A673 (cell line): ENCODE results near the gene SPINT1. TPM values are rescaled to one million over a fixed set of nuclear protein-coding genes. Genes with fewer than 3 reads are reported as not detected.

Experiments
- BruUV-seq: library from RNA; stranded (reverse); fragments of 400-500 nt; replicated peaks from 2 replicates; lab custom pipeline; 2021; lab: Mats Ljungman, UMichigan
- CTCF ChIA-PET: fragments of 300-600 bp; sonication (Branson Sonifier 250); formaldehyde crosslinking; loops from one replicate; lab custom pipeline; 2022; ENCODE audit warnings: antibody characterized with exemption; lab: Charles Lee
- POLR2A ChIA-PET: fragments of 300-600 bp; sonication (Branson Sonifier 250); formaldehyde crosslinking; loops from one replicate; lab custom pipeline; 2022; ENCODE audit warnings: antibody characterized with exemption; ENCODE audit not compliant: low non-redundant PET; lab: Charles Lee
- DNase-seq: peaks from one replicate; pipeline ENCODE4 v3.0.0-alpha.2; 2015; ENCODE audit warnings: low spot score
- H3K27ac ChIP-seq: fragments of 200-600 bp; sonication (generic); 2 replicates; pipeline ENCODE4 v1.5.1; 2016; ENCODE audit warnings: mixed run types, low read depth, mild to moderate bottlenecking, mixed read lengths, antibody characterized with exemption, low read length; ENCODE audit not compliant: poor library complexity, severe bottlenecking
- H3K27me3 ChIP-seq: fragments of 200-600 bp; sonication (generic); replicated peaks from 2 replicates; pipeline ENCODE4 v1.6.1; 2017; ENCODE audit warnings: mixed run types, low read depth, mild to moderate bottlenecking, mixed read lengths, antibody characterized with exemption, low read length; ENCODE audit not compliant: insufficient read depth, poor library complexity
- H3K36me3 ChIP-seq: fragments of 200-600 bp; sonication (generic); 2 replicates; pipeline ENCODE4 v1.6.1; 2016; ENCODE audit warnings: mixed run types, mild to moderate bottlenecking, mixed read lengths, antibody characterized with exemption, low read length; ENCODE audit not compliant: insufficient read depth, poor library complexity, severe bottlenecking
- H3K4me1 ChIP-seq: fragments of 200-600 bp; sonication (generic); 2 replicates; pipeline ENCODE4 v1.6.1; 2017; ENCODE audit warnings: mixed run types, mild to moderate bottlenecking, mixed read lengths, antibody characterized with exemption, low read length; ENCODE audit not compliant: insufficient read depth, poor library complexity, severe bottlenecking
- H3K4me3 ChIP-seq: fragments of 200-600 bp; sonication (generic); 2 replicates; pipeline ENCODE4 v1.5.1; 2016; ENCODE audit warnings: low read depth, mixed run types, mild to moderate bottlenecking, mixed read lengths, low read length; ENCODE audit not compliant: poor library complexity, severe bottlenecking
- H3K9me3 ChIP-seq: fragments of 200-600 bp; sonication (generic); 2 replicates; pipeline ENCODE4 v1.6.1; 2016; ENCODE audit warnings: mixed run types, low read depth, mild to moderate bottlenecking, mixed read lengths, antibody characterized with exemption, low read length; ENCODE audit not compliant: poor library complexity, severe bottlenecking
- EZH2 ChIP-seq: fragments of 200-600 bp; sonication (generic); IDR thresholded peaks from 2 replicates; pipeline ENCODE4 v1.6.1; 2017; ENCODE audit warnings: borderline replicate concordance, low read depth, mild to moderate bottlenecking, mixed read lengths, antibody characterized with exemption, low read length; ENCODE audit not compliant: poor library complexity, severe bottlenecking
- intact Hi-C: fragments of 100-400 bp; cut with micrococcal nuclease; formaldehyde crosslinking; loops from one replicate; pipeline ENCODE4 v1.10.0; 2022; ENCODE audit not compliant: unreplicated experiment
- total RNA-seq: library from RNA; stranded (reverse); gene quantifications from 2 replicates; pipeline ENCODE4 v1.2.3, GENCODE V29; 2021
- TF ChIP-seq, protein P1 (sequence below): fragments of 300-800, 200-600 bp; sonication (generic); conservative IDR thresholded peaks from 2 replicates; pipeline ENCODE4 v1.5.1; 2017; ENCODE audit warnings: low read depth, mild to moderate bottlenecking, antibody characterized with exemption, low read length, moderate library complexity, mixed read lengths

The SPINT1 gene
- total RNA-seq, 1 experiment from 2014 or later = 1.9 TPM

DNA sequence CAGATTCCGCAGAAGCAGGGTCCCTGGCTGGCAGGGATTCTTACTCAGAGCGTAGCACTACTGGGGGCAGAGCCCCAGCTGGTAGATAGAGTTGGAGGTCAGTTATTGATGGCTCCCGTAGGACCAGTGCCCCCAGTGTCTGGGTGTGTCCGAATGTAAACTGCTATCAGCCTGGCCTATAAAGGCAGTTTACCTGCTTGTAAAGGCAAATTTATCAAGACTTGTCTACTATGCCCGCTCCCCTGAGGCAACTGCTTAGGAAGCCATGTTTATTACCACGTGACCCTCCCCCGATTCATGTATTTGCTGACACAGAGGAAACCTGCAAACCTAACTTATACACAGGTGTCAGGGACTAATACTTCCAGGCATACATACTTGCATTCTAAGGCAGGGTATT is 14.7 kb upstream of the SPINT1 start:
- Histone ChIP-seq H3K4me1 (no peaks in the 10 kb centered on the region), H3K4me3 (no peak overlapping the region), H3K27ac (no peak overlapping the region), H3K36me3 (no peaks in the 10 kb centered on the region), H3K27me3 (no peaks in the 10 kb centered on the region), H3K9me3 (no peaks in the 10 kb centered on the region)
- CTCF ChIA-PET = interaction anchor here (0.7 kb wide), 1 partner anchor 239 kb away, joined by 4 read pairs; no protein-coding TSS in a partner anchor
- TF ChIP-seq, protein P1, sequence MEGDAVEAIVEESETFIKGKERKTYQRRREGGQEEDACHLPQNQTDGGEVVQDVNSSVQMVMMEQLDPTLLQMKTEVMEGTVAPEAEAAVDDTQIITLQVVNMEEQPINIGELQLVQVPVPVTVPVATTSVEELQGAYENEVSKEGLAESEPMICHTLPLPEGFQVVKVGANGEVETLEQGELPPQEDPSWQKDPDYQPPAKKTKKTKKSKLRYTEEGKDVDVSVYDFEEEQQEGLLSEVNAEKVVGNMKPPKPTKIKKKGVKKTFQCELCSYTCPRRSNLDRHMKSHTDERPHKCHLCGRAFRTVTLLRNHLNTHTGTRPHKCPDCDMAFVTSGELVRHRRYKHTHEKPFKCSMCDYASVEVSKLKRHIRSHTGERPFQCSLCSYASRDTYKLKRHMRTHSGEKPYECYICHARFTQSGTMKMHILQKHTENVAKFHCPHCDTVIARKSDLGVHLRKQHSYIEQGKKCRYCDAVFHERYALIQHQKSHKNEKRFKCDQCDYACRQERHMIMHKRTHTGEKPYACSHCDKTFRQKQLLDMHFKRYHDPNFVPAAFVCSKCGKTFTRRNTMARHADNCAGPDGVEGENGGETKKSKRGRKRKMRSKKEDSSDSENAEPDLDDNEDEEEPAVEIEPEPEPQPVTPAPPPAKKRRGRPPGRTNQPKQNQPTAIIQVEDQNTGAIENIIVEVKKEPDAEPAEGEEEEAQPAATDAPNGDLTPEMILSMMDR = no peak
- no peak for TF ChIP-seq EZH2
- BruUV-seq = no TSS peak
- intact Hi-C loops = no loop called here
- no peak for DNase-seq
- POLR2A ChIA-PET = no interaction called here

DNA sequence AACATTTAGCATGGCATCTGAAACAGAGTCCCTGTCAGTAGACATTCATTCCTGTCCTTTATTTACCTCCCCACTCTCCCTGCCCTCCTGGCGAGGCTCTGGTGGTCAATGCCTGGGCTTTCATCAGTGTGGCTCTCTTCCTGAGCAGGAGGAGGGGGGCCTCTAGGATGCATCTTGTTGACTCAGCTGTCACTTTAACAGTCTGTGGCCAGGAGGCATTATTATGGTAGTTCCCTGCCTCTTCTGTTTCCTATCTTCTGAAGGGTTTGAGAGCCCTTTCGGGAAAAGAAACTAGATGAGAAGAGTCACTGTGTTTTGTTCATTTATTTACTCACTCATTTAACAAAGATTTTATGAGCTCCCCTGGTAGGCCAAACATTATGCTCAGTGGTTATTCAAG is 13.0 kb upstream of the SPINT1 start:
- Histone ChIP-seq H3K27me3 (no peaks in the 10 kb centered on the region), H3K36me3 (no peaks in the 10 kb centered on the region), H3K4me1 (no peaks in the 10 kb centered on the region), H3K4me3 (no peak overlapping the region), H3K9me3 (no peaks in the 10 kb centered on the region), H3K27ac (no peak overlapping the region)
- intact Hi-C loops = no loop called here
- no TSS peak for BruUV-seq
- DNase-seq = no peak
- POLR2A ChIA-PET = no interaction called here
- CTCF ChIA-PET = no interaction called here
- TF ChIP-seq, protein P1 = no peak
- TF ChIP-seq EZH2 = no peak

DNA sequence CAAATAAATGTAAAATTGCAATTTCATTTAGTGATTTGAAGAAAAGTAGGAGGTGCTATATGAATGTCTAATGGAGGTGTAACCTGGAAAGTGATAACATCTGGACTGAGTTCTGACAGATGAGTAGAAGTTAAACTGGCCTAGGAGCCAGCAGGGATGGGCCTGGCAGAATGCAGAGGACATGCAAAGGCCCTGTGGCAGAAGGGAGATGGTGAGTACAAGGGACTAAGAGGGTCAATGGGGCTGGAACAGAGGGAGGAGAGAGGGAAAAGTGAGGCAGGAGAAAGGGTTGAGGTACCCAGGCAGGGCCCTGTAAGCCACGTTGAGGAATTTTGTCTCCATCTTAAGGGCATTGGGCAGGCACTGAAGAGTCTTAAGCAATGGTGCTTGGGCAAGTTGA is 12.0 kb upstream of the SPINT1 start:
- BruUV-seq = no TSS peak
- H3K9me3 ChIP-seq = no peaks in the 10 kb centered on the region
- no peaks in the 10 kb centered on the region for H3K4me1 ChIP-seq
- ChIA-PET POLR2A (no interaction called here), CTCF (no interaction called here)
- no peak for DNase-seq
- H3K27ac ChIP-seq = no peak overlapping the region
- H3K4me3 ChIP-seq = no peak overlapping the region
- intact Hi-C loops = no loop called here
- H3K27me3 ChIP-seq = no peaks in the 10 kb centered on the region
- H3K36me3 ChIP-seq = no peaks in the 10 kb centered on the region
- TF ChIP-seq, protein P1 = no peak
- TF ChIP-seq EZH2 = no peak
